Fibroblast of skin of right quadriceps (primary cell): Measurements from ENCODE around the gene HIPK4.
A peak's percentile ranks its signal among the peaks of the same experiment; 100 is the strongest.
"Not testable (repeated sequence)": the region's sequence is repeated elsewhere in the genome, so short reads cannot be mapped to it uniquely, and the experiment has no call there.

Experiments
- DNase-seq: peaks from one replicate; pipeline ENCODE4 v3.0.0-alpha.2; 2013

Gene HIPK4

DNA sequence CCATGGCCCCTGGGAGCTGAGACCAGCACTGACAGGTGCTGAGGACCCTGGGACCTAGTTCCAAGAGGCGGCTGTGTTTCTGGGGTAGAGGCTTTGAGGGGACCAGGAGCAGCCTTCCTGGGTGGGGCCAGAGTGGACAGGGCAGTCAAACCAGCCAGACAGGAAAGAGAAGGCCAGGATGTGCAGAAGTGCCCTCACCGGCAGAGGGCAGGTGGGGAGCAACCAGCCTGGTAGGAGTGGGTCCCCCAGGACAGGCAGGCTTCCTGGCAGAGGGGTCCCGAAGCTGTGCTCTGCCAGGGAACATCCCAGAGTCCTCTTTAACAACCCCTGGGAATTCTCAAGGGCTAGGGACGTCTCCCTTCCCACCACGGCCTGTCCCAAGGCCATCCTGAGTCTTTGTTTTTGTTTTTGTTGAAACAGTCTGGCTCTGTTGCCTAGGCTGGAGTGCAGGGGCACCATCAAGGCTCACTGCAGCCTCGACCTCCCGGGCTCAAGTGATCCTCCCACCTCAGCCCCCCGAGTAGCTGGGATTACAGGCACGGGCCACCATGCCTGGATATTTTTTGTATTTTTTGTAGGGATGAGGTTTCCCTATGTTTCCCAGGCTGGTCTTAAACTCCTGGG is 3.0 kb upstream of the HIPK4 start:
- DNase-seq = no peak

DNA sequence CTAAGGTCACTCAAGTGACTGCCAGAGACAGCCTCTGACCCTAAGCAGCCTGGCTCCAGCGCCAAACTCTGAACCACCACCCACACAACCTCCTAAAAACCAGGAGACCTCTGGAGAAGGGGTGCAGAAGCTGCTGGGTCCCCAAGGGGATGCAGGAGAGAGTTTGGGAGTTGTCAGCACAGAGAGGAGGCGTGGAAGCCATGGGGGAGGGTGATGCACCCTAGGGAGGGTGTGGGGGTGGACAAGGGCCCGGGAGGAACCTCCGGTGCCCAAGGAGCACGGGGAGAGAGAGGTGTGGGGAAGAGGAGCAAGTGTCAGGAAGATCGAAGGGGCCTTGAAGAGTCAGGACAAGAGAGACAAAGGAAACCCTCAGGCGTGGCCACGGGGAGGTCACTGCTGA is 2.1 kb upstream of the HIPK4 start:
- no peak for DNase-seq

DNA sequence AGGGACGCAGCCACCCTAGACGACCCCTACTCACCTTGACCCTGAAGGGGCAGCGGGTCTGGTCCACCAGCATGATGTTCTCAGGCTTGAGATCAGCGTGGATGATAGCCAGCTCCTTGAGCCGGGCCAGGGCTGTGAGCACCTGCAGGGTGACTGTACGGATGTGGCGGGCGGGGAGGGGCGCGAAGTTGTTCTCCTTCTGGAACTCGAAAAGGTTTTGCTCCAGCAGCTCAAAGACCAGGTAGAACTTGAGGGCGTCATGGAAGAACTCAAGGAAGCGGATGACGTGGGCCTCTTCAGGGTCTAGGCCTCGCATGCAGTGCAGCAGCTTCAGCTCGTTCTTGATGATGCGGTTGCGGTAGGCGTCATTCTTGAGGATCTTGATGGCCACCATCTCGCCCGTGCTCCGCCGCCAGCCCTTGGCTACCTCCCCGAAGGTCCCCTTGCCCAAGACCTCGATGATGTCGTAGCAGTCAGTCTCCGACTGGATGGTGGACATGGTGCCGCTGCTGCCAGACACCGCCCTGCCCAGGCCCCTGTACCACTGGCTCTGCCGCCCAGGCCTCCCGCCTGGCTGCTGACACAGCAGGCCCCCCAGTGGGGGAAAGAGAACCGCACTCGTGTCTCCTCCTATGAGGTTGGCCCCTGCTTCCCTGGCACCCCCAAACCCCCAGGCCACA is 437 bp downstream of the HIPK4 start:
- DNase-seq = no peak

DNA sequence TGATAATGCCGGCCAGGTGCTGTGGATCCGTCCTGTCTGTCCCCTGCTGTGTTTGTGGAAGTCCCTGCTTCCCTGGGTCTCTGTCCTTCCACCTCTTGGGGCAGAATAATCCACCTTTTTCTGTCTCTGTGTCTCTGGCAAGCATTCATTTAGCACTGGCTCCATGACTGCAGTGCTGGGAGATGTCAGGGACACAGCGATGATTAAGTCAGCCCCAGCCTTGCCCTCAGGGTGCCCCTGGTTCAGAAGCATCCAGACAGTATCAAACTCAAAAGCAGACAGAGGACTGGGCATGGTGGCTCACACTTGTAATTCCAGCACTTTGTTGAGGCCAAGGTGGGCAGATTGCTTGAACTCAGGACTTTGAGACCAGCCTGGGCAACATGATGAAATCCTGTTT is 1.5 kb downstream of the HIPK4 start:
- DNase-seq = no peak

DNA sequence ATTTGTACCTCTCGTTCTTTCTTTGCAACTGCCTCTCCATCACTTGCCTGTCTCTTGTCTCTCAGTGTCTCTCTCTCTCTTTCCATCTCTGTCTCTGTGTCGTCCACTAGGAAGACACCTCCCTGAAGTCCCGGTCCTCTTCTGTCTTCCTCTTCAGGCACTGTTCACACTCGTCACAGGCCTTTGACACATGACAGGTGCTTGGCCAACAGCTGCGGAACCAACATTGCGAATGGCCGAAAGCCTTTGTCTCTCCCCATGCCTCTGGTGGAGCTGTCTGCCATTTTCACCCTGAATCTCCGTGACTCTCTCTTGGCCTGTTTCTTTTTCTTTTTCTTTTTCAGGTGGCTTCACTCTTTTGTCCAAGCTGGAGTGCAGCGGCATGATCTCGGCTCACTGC is 2.8 kb downstream of the HIPK4 start:
- no peak for DNase-seq

DNA sequence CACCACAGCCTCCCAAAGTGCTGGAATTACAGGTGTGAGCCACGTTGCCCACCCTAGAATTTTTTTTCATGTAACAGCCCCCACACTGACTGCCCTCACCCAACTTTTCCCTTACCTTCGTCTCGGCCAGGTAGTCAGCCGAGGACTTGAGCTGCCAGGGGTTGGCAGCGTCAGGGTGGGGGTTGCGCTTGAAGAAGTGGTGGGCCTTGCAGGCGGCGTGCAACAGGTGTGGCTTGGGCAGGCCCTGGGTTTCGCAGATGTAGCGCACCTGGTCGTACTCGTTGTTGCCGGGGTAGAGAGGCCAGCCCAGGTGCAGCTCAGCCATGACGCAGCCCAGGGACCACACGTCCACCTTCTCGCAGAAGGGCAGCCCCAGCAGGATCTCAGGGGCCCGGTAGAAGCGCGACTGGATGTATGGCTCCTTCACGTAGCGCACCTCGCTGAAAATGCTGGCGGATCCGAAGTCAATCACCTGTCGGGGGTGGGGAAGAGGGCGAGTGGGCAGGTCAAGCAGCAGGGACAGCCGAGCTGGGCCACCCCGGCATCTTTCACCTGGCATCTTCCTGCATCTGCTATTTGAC is 6.2 kb downstream of the HIPK4 start:
- DNase-seq = no peak

DNA sequence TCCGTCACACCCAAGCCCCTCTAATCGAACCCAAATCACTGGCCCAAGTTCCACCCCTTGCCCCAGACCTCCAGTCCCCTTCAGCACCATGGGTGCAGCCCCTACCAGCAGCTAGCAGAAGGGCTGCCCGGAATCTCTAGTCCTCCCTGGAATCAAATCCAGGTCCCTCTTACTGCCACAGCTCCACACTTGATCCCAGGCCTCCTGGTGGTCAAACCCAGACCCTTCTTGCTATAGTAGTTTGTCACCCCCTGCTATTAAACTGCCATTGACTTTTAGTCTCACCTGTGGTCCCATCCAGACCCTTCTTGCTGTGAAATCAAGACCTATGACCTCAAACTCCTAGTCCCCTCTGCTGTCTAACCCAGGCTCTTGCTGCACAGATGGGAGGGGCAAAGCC is 8.7 kb downstream of the HIPK4 start:
- DNase-seq = no peak

DNA sequence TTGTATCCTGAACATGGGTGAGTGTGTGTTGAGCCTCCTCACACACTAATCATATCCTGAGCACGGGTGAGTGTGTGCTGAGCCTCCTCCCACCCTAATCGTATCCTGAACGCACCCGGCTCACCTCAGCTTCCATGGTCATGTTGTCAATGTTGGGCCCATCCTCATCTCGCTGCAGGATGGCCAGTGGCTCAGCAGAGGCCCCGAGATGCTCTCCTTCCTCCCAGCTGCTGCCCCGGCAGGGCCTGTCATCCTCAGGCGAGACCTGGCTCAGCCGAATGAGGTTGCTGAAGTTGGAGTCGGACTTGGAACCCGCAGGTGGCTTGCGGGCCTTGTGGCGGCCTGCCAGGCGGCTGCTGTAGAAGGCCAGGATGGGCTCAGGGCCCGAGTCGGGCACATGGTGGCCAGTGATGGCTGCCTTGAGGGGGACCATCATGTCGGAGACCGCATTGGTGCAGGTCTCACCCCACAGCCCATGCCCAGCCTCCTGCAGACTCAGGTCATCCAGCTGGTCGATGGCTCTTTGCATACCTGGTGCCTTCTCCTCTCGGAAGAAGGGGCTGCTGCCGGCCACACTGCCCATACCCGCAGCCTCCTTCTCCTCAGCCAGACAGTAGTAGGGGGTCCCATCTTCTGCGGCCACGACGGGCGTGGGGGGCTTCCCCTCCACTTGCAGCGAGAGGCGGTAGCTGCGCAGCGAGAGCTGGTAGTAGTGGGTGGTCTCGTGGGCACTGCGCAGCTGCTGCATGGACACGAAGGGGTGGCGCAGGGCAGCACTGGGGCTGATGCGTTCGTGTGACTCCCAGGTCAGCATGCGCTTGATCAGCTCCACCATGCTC is 9.6 kb downstream of the HIPK4 start:
- no peak for DNase-seq

DNA sequence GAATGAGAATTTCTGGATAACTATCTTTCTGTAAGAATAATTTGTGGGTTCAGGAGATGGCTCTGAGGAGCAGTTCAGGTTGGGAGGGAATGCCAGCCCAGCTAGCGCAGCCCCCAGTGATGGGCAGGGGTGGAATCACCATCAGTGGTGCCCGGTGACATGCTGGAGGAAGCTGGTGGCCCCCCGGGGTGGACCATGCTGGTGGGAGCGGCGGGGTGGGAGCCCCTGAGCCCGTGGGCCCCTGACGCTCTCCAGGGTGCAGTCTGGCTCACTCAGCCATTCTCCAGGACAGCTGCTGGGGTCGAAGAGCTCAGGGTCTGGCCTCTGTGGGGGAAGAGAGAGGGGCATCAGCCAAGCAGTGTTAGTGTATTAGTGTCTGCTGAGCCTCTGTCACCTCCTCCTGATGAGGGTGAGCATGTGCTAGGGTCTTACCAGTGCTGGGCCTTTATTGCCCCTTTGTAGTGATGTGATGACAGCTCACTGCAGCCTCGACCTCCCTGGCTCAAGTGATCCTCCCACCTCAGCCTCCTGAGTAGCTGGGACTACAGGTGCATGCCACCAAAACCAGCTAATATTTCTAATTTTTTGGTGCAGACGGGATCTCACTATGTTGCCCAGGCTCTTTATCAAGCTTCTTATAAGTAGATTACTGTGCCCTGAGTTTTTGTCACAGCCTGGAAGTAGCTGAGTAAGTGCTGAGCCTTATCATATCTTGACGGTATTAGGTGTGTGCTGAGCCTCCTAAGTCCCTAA is 10.4 kb downstream of the HIPK4 start:
- DNase-seq = no peak

DNA sequence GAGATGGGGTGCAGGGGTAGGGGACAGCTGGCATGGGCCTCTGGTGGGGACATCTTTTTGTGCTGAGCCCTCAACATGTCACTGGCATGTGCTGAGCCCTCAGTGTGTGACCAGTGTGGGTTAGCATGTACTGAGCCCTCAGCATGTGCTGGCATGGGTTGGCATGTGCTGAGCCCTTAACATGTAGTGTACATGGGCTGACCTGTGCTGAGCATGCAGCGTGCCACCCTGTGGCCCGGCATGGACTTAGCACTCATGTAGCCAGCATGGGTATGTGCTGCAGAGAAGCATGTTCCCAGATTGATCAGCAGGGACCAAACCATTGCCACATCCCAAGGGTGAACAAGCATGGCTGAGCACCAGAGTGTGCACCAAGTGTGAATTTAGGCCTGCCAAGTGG is 11.5 kb downstream of the HIPK4 start:
- no peak for DNase-seq

DNA sequence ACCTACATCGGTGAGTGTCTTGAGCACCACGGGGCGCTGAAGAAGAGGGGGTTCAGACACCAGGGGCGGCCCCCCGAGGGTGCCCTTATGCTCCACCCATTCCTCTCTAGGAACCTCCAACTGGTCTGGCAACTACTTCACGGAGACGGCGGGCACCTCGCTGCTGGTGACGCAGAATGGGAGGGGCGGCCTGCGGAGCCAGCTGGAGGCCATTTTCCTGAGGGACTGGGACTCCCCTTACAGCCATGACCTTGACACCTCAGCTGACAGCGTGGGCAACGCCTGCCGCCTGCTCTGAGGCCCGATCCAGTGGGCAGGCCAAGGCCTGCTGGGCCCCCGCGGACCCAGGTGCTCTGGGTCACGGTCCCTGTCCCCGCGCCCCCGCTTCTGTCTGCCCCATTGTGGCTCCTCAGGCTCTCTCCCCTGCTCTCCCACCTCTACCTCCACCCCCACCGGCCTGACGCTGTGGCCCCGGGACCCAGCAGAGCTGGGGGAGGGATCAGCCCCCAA is 12.1 kb downstream of the HIPK4 start:
- DNase-seq = no peak

DNA sequence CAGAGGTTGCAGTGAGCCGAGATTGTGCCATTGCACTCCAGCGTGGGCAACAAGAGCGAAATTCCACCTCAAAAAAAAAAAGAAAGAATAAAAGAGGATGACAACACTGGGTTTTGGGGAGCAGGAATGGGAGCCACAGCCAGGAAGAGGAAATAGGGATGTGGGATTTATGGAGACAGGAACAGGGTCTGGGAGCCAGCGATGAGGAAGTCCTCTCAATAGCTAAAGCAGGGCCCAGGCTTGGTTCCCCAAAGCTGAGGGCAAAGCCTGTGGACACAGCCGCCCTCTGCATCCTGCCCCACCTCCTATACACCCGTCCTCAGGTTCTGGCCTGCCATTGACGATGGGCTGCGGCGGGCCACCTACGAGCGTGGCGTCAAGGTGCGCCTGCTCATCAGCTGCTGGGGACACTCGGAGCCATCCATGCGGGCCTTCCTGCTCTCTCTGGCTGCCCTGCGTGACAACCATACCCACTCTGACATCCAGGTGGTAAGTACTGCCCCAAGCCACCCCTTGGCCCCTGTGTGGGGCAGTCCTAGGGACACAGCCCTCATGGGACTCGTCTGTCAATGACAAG is 13.6 kb downstream of the HIPK4 start:
- no peak for DNase-seq

DNA sequence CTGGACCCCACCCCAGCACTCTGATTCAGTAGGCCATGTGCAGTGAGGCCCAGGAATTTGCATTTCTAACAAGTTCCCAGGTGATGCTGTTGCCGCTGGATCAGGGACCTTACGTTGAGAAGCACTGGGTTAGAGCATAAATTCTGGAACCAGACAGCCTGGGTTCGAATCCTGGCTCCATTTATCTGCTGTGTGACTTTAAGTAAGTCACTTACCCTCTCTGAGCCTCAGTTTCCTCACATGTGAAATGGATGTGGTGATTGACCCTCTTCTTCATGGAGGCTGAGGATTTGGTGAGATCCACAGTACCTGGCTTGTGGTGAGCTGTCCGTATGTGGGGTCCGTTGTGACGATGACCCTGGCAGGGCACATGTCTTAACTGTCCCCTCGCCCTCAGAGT is 15.9 kb downstream of the HIPK4 start:
- no peak for DNase-seq

DNA sequence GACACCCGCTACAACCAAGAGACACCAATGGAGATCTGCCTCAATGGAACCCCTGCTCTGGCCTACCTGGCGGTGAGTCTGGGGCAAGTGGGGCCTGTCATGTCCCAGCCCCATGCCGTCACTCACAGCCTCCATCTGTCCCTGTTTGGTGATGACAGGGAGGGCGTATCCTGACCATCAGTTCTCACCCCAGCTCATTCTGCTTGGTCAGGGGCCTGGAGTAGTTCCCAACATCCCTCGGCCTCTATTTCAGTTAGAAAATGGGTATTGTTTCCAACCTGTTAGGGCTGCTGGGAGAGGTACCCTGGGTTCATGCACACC is 18.2 kb downstream of the HIPK4 start:
- no peak for DNase-seq

DNA sequence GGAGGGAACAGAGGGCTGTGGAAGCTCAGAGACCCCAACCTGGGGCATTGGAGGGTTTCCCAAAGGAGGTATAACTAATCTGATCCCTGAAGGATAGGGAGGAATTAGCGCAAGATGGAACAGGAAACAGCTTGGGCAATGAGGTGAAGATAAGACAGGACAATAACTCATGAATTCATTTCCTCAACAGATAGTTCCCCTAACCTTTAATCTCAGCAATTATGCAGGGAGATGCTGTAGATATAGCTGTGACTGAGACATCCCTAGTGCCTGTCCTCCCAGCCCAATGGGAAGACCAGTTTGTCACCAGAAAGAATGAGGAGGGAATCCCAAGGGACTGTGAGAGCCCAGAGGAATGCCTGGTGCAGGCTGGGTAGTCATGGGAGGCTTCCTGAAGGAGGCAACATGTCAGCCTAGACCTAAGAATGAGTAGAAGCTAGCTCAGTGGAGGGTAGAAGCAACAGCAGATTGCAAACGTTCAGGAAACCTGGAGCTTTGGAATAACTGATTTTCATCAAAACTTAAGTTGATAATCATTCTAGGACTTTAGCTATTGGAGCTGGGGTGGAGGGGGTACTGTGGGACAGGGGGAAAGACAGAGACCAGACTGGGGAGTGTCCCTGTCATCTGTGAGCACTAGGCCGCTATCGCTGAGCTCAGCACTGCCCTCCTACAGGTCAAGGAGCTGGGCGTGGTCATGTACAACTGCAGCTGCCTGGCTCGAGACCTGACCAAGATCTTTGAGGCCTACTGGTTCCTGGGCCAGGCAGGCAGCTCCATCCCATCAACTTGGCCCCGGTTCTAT is 18.8 kb downstream of the HIPK4 start:
- no peak for DNase-seq

DNA sequence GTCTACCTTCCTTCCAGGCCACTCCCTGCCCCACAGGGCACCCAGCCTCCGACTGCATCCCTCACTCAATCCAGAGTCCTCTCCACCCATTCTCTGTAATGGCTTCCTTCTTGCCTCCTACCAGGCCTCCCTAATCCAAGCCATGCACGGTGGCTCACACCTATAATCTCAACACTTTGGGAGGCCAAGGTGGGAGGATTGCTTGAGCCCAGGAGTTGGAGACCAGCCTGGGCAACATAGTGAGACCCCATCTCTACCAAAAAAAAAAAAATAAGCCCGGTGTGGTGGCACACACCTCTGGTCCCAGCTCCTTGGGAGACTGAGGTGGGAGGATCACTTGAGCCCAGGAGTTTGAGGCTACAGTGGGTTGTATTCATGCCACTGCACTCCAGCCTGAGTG is 19.7 kb downstream of the HIPK4 start:
- DNase-seq = not testable (repeated sequence)

DNA sequence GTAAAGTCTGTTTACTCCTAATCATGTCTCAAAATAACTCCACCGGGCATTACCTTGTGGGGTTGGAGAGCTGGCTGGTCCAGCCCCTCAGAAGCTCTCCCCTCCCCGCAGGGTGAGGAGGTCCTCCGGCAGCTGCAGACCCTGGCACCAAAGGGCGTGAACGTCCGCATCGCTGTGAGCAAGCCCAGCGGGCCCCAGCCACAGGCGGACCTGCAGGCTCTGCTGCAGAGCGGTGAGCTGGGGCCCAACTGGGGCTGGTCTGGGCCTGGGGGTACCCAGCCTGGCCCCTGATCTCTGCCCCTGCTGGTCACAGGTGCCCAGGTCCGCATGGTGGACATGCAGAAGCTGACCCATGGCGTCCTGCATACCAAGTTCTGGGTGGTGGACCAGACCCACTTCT is 20.2 kb downstream of the HIPK4 start:
- DNase-seq = no peak

DNA sequence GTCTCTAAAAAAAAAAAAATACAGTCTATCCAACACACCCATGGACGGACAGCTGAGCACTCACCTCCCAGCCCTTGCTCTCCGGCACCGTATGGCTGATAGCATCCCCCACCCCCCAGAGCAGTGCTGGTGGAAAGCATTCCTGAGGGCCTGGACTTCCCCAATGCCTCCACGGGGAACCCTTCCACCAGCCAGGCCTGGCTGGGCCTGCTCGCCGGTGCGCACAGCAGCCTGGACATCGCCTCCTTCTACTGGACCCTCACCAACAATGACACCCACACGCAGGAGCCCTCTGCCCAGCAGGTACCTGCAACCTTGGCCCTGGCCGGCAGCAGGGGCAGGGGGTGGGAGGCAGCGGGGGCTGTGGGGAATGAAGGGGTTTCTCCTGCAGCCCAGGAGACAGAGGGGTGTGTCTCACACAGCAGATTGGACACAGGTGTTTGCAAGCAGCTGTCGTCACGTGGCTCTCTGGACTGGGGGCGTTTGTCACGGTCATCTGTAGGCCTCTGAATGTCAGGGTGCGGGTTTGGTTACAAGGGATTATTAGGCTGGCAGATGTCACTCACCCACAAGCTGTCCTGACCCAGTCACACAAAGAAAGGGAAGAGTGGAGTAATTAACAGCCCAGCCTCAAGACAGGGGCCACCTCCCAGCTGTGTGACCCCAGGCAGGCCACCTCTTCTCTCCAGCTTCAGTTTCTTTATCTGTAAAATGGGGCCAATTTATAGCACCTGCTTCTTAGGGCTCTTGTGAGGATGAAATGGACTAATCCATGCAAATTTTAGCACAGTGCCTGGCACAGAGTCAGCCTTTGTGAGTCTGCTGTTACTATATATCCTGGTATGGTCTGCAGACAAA is 22.2 kb downstream of the HIPK4 start:
- DNase-seq = no peak

DNA sequence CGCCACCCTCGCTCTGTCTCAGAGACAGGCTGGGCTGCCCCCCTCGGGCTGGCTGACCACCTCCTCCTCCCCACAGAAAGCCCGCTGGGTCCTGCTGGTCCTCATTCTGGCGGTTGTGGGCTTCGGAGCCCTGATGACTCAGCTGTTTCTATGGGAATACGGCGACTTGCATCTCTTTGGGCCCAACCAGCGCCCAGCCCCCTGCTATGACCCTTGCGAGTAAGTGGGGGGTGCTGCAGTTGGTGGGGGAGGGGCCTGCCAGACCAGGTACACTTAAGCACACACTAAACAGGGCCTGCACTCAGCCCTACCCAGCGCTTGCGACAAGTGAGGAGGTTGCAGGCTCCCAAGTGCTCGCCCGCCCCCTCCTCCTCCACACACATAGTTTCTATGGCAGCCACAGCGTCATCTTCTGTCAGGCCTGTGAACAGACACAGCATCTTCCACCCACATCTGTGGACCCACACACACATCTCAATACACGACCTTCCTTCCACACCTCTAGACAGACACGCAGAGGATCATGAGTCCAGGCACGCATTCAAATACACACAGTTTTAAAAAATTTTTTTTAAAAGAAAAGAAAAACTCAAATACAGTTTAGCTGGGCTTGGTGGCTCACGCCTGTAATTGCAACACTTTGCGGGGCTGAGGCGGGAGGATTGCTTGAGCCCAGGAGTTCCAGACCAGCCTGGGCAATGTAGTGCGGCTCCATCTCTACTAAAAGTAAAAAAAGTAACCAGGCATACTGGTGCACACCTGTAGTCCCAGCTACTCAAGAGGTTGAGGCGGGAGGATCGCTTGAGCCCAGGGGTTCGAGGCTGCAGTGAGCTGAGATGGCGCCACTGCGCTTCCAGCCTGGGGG is 23.1 kb downstream of the HIPK4 start:
- peak; percentile 55 for DNase-seq
